HepG2 (cell line): ENCODE data around the gene CPPED1. TPM values are rescaled to one million over a fixed set of nuclear protein-coding genes. Genes with fewer than 3 reads are reported as not detected.
A peak's percentile ranks its signal among the peaks of the same experiment; 100 is the strongest.

Source experiments
- BHLHE40 ChIP-seq: IDR thresholded peaks from 2 replicates; pipeline ENCODE4 v1.6.1; 2011; ENCODE audit warnings: low read length, improper control_type of control experiment
- FOXP1 ChIP-seq, 2 experiments: fragments of 450-650 bp in 1 of 2; IDR thresholded peaks; 2 replicates each; pipeline ENCODE4 v1.6.1; 2017 to 2018; ENCODE audit warnings: antibody characterized with exemption in 1 of 2
- GPN1 ChIP-seq: sonication (generic); formaldehyde crosslinking; IDR thresholded peaks from 2 replicates; pipeline ENCODE4 v1.5.1; 2020; ENCODE audit warnings: missing genetic modification reagents, borderline replicate concordance
- HES4 ChIP-seq: sonication (generic); formaldehyde crosslinking; IDR thresholded peaks from 2 replicates; pipeline ENCODE4 v1.9.0; 2021; ENCODE audit warnings: mild to moderate bottlenecking, missing genetic modification reagents, borderline replicate concordance
- HNF4A ChIP-seq: sonication (generic); formaldehyde crosslinking; IDR thresholded peaks from 2 replicates; pipeline ENCODE4 v1.4.0; 2020; ENCODE audit warnings: missing genetic modification reagents
- ISX ChIP-seq: sonication (generic); formaldehyde crosslinking; conservative IDR thresholded peaks from 2 replicates; pipeline ENCODE4 v1.5.0; 2020; ENCODE audit warnings: missing genetic modification reagents
- MAF1 ChIP-seq: sonication (generic); formaldehyde crosslinking; IDR thresholded peaks from 2 replicates; pipeline ENCODE4 v1.5.0; 2020; ENCODE audit warnings: missing genetic modification reagents, borderline replicate concordance
- MIER2 ChIP-seq: IDR thresholded peaks from 2 replicates; pipeline ENCODE4 v1.6.1; 2016; ENCODE audit warnings: missing biosample characterization, missing genetic modification reagents
- MIXL1 ChIP-seq: IDR thresholded peaks from 2 replicates; pipeline ENCODE4 v1.6.1; 2016
- MLXIP ChIP-seq: sonication (generic); formaldehyde crosslinking; IDR thresholded peaks from 2 replicates; pipeline ENCODE4 v1.9.0; 2021; ENCODE audit warnings: missing genetic modification reagents, borderline replicate concordance
- NFKBIZ ChIP-seq: IDR thresholded peaks from 2 replicates; pipeline ENCODE4 v1.6.1; 2018; ENCODE audit warnings: missing genetic modification reagents, missing compliant biosample characterization
- PAWR ChIP-seq: sonication (generic); formaldehyde crosslinking; IDR thresholded peaks from 2 replicates; pipeline ENCODE4 v1.4.0; 2020; ENCODE audit warnings: missing genetic modification reagents, mild to moderate bottlenecking, borderline replicate concordance
- PREB ChIP-seq: sonication (generic); formaldehyde crosslinking; IDR thresholded peaks from 2 replicates; pipeline ENCODE4 v1.4.0; 2020; ENCODE audit warnings: missing genetic modification reagents
- TAF1 ChIP-seq: sonication (generic); formaldehyde crosslinking; IDR thresholded peaks from 2 replicates; pipeline ENCODE4 v1.4.0; 2020; ENCODE audit warnings: missing genetic modification reagents
- TFDP1 ChIP-seq: IDR thresholded peaks from 2 replicates; pipeline ENCODE4 v1.6.1; 2016; ENCODE audit warnings: missing compliant biosample characterization, missing genetic modification reagents, borderline replicate concordance
- ZBTB1 ChIP-seq: sonication (generic); formaldehyde crosslinking; IDR thresholded peaks from 2 replicates; pipeline ENCODE4 v1.4.0; 2020; ENCODE audit warnings: missing genetic modification reagents, borderline replicate concordance
- ZFYVE20 ChIP-seq: sonication (generic); formaldehyde crosslinking; IDR thresholded peaks from 2 replicates; pipeline ENCODE4 v1.8.0; 2023; ENCODE audit warnings: low read depth, mild to moderate bottlenecking, moderate library complexity, missing genetic modification reagents, borderline replicate concordance
- ZNF124 ChIP-seq: sonication (generic); formaldehyde crosslinking; IDR thresholded peaks from 2 replicates; pipeline ENCODE4 v1.4.0; 2020; ENCODE audit warnings: missing genetic modification reagents
- ZNF230 ChIP-seq: sonication (generic); formaldehyde crosslinking; IDR thresholded peaks from 2 replicates; pipeline ENCODE4 v1.4.0; 2020; ENCODE audit warnings: mild to moderate bottlenecking, missing genetic modification reagents
- ZNF251 ChIP-seq: sonication (generic); formaldehyde crosslinking; IDR thresholded peaks from 2 replicates; pipeline ENCODE4 v1.9.0; 2021; ENCODE audit warnings: mild to moderate bottlenecking, missing genetic modification reagents
- ZNF253 ChIP-seq: sonication (generic); formaldehyde crosslinking; IDR thresholded peaks from 2 replicates; pipeline ENCODE4 v1.8.0; 2022; ENCODE audit warnings: mild to moderate bottlenecking, missing genetic modification reagents, borderline replicate concordance
- ZNF430 ChIP-seq: sonication (generic); formaldehyde crosslinking; IDR thresholded peaks from 2 replicates; pipeline ENCODE4 v1.9.0; 2021; ENCODE audit warnings: mild to moderate bottlenecking, missing genetic modification reagents
- ZNF558 ChIP-seq: sonication (generic); formaldehyde crosslinking; IDR thresholded peaks from 2 replicates; pipeline ENCODE4 v1.9.0; 2022; ENCODE audit warnings: mild to moderate bottlenecking, missing genetic modification reagents, borderline replicate concordance
- ZNF737 ChIP-seq: sonication (generic); formaldehyde crosslinking; IDR thresholded peaks from 2 replicates; pipeline ENCODE4 v1.5.0; 2020; ENCODE audit warnings: missing genetic modification reagents, mild to moderate bottlenecking, borderline replicate concordance
- ZNF781 ChIP-seq: sonication (generic); formaldehyde crosslinking; IDR thresholded peaks from 2 replicates; pipeline ENCODE4 v1.5.1; 2020; ENCODE audit warnings: borderline replicate concordance, mild to moderate bottlenecking, missing genetic modification reagents; ENCODE audit errors: not compliant biosample characterization
- ZNF816 ChIP-seq: sonication (generic); formaldehyde crosslinking; IDR thresholded peaks from 2 replicates; pipeline ENCODE4 v1.8.0; 2022; ENCODE audit warnings: missing genetic modification reagents, mild to moderate bottlenecking, borderline replicate concordance
- ZNF879 ChIP-seq: sonication (generic); formaldehyde crosslinking; IDR thresholded peaks from 2 replicates; pipeline ENCODE4 v1.8.1; 2023; ENCODE audit warnings: missing genetic modification reagents
- polyA plus RNA-seq, 8 experiments: library from polyadenylated mRNA; depleted of rRNA in 3 of 8; stranded (reverse) in 7 of 8; unstranded in 1 of 8; fragments of >200 nt; fragmentation: Illumina TruSeq in 4 of 8; extraction: Trizol in 4 of 8; gene quantifications; 2 replicates each; pipeline versions ENCODE4 v1.2.1 to v1.2.3, GENCODE V29; 2011 to 2016; ENCODE audit warnings: low read depth in 4 of 8, missing spikeins in 1 of 8, mixed read lengths in 1 of 8; ENCODE audit not compliant: insufficient read depth in 1 of 8
- total RNA-seq, 5 experiments: library from RNA; depleted of rRNA; stranded (reverse); fragments of >200 nt; fragmentation: Illumina TruSeq; extraction: Trizol; gene quantifications; 2 replicates each; pipeline ENCODE4 v1.2.3, GENCODE V29; 2016; ENCODE audit warnings: low read depth in 1 of 5

Gene CPPED1
- total and polyA plus RNA-seq, 2 of the 13 experiments (the other 11 are each of a cell fraction or from before 2014, with no cell fraction given) = 66.6 to 71.3 TPM

- TF ChIP-seq ZNF781 (CRISPR knock-in tag) (peak; percentile 91), BHLHE40 (no peak), ISX (CRISPR knock-in tag) (0 out of 2 replicates have a peak, but pooled peaks have one; percentile 83), HES4 (CRISPR knock-in tag) (peak; percentile 99), TAF1 (CRISPR knock-in tag) (0 out of 2 replicates have a peak, but pooled peaks have one; percentile 23), NFKBIZ (CRISPR knock-in tag) (peak; percentile 97), ZNF879 (CRISPR knock-in tag) (peak; percentile 92; the same call in 1 of the 2 replicates), ZNF124 (CRISPR knock-in tag) (peak; percentile 92), MIXL1 (CRISPR knock-in tag) (peak; percentile 93; the same call in 1 of the 2 replicates), ZNF816 (CRISPR knock-in tag) (peak; percentile 83), ZNF253 (CRISPR knock-in tag) (0 out of 2 replicates have a peak, but pooled peaks have one; percentile 66), GPN1 (CRISPR knock-in tag) (peak; percentile 92), PAWR (no peak), ZFYVE20 (CRISPR knock-in tag) (peak; percentile 79; the same call in 1 of the 2 replicates), MIER2 (CRISPR knock-in tag) (peak; percentile 100), MLXIP (CRISPR knock-in tag) (peak; percentile 86; the same call in 1 of the 2 replicates), ZNF251 (CRISPR knock-in tag) (no peak), FOXP1 (IDR thresholded peaks at IDR 0.05) (no peak), FOXP1 (CRISPR knock-in tag; IDR thresholded peaks at IDR 0.05) (no peak), ZNF430 (peak; percentile 98), ZNF737 (CRISPR knock-in tag) (peak; percentile 92; the same call in 1 of the 2 replicates), ZNF230 (CRISPR knock-in tag) (peak; percentile 76), HNF4A (CRISPR knock-in tag) (peak; percentile 55; the same call in 1 of the 2 replicates), ZBTB1 (no peak), TFDP1 (0 out of 2 replicates have a peak, but pooled peaks have one; percentile 25), PREB (CRISPR knock-in tag) (no peak), ZNF558 (peak; percentile 92; the same call in 1 of the 2 replicates), MAF1 (CRISPR knock-in tag) (peak; percentile 81; the same call in 1 of the 2 replicates)
These were observed 142.0 kb downstream of the CPPED1 start (continued) for GRCh38 chr16:12661656-12662172.
